ENCODE measurements around the gene NPHS1.

DNA sequence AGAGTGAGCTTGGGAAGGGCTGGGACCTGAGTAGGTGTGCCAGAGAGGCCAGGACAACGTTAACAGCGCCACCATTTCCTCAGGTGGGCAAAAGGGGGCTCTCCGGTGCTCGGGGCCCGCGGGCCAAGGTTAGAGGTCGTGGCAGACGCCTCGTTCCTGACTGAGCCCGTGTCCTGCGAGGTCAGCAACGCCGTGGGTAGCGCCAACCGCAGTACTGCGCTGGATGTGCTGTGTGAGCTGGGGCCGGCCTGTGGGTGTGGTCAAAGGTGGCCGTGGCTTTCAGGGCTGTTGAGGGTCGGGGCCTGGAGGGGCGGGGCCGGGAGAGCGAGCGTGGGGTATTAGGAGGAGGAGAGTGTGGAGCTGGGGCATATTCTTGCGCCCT is 8.1 kb upstream of the NPHS1 start:
- no peak for TF ChIP-seq POLR2A (IDR thresholded peaks at IDR 0.05)
- TF ChIP-seq, protein P1, sequence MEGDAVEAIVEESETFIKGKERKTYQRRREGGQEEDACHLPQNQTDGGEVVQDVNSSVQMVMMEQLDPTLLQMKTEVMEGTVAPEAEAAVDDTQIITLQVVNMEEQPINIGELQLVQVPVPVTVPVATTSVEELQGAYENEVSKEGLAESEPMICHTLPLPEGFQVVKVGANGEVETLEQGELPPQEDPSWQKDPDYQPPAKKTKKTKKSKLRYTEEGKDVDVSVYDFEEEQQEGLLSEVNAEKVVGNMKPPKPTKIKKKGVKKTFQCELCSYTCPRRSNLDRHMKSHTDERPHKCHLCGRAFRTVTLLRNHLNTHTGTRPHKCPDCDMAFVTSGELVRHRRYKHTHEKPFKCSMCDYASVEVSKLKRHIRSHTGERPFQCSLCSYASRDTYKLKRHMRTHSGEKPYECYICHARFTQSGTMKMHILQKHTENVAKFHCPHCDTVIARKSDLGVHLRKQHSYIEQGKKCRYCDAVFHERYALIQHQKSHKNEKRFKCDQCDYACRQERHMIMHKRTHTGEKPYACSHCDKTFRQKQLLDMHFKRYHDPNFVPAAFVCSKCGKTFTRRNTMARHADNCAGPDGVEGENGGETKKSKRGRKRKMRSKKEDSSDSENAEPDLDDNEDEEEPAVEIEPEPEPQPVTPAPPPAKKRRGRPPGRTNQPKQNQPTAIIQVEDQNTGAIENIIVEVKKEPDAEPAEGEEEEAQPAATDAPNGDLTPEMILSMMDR (IDR thresholded peaks at IDR 0.05): no peak

Measured in testis (tissue), 2 donors.